K562 (cell line): ENCODE measurements around the gene CEND1. TPM values are rescaled to one million over a fixed set of nuclear protein-coding genes. Genes with fewer than 3 reads are reported as not detected.

Experiments
- ADNP ChIP-seq: fragments of 200-800 bp; sonication (Bioruptor generic); IDR thresholded peaks from 2 replicates; pipeline ENCODE4 v1.6.1; 2016; ENCODE audit warnings: missing genetic modification characterization, missing compliant biosample characterization
- BRCA1 ChIP-seq, 2 experiments: fragments of 450-650 bp in 1 of 2; sonication (generic) in 1 of 2; formaldehyde crosslinking in 1 of 2; IDR thresholded peaks; 2 replicates each; pipeline versions ENCODE4 v1.5.0 to v1.6.1; 2017 to 2020; ENCODE audit warnings: mild to moderate bottlenecking in 1 of 2, missing genetic modification reagents in 1 of 2
- DIDO1 ChIP-seq: fragments of 450-650 bp; IDR thresholded peaks from 2 replicates; pipeline ENCODE4 v1.6.1; 2016; ENCODE audit warnings: low read depth, missing biosample characterization, missing genetic modification characterization
- FOS ChIP-seq: IDR thresholded peaks from 3 replicates; pipeline ENCODE4 v1.6.1; 2011; ENCODE audit not compliant: insufficient read length; ENCODE audit errors: extremely low read depth
- HDAC1 ChIP-seq, 2 experiments: fragments of 450-650 bp; IDR thresholded peaks; 2 replicates each; pipeline ENCODE4 v1.6.1; 2016 to 2017; ENCODE audit warnings: inconsistent platforms in 1 of 2, mild to moderate bottlenecking in 1 of 2, moderate library complexity in 1 of 2
- MTA1 ChIP-seq: fragments of 450-650 bp; IDR thresholded peaks from 2 replicates; pipeline ENCODE4 v1.6.1; 2017; ENCODE audit warnings: borderline replicate concordance
- PRPF4 ChIP-seq: fragments of 200-400 bp; formaldehyde crosslinking; IDR thresholded peaks from one replicate; pipeline ENCODE4 v1.6.1; 2017; ENCODE audit warnings: low read length, low read depth, mild to moderate bottlenecking; ENCODE audit not compliant: insufficient read depth, poor library complexity, severe bottlenecking
- PTBP1 ChIP-seq: fragments of 200-400 bp; formaldehyde crosslinking; IDR thresholded peaks from 2 replicates; pipeline ENCODE4 v1.6.1; 2017; ENCODE audit warnings: low read depth, low read length
- TRIM24 ChIP-seq, 2 experiments: fragments of 450-650 bp; IDR thresholded peaks; 2 replicates each; pipeline ENCODE4 v1.6.1; 2016
- TRIM25 ChIP-seq: fragments of 450-650 bp; IDR thresholded peaks from 2 replicates; pipeline ENCODE4 v1.7.0; 2016; ENCODE audit warnings: borderline replicate concordance
- ZBTB49 ChIP-seq: sonication (generic); formaldehyde crosslinking; IDR thresholded peaks from 2 replicates; pipeline ENCODE4 v1.8.0; 2022; ENCODE audit warnings: missing genetic modification reagents, mild to moderate bottlenecking, borderline replicate concordance
- ZNF239 ChIP-seq: fragments of 250-450 bp; sonication (Bioruptor Pico); IDR thresholded peaks from 2 replicates; pipeline ENCODE4 v1.4.0; 2020; ENCODE audit warnings: mild to moderate bottlenecking
- ZNF384 ChIP-seq: IDR thresholded peaks from 2 replicates; pipeline ENCODE4 v1.6.1; 2012; ENCODE audit warnings: low read depth, low read length, improper control_type of control experiment
- ZNF609 ChIP-seq: sonication (generic); formaldehyde crosslinking; IDR thresholded peaks from 2 replicates; pipeline ENCODE4 v1.8.1; 2023; ENCODE audit warnings: missing genetic modification reagents, mild to moderate bottlenecking, borderline replicate concordance
- polyA plus RNA-seq, 8 experiments: library from polyadenylated mRNA; depleted of rRNA in 4 of 8; stranded (reverse) in 5 of 8; unstranded in 3 of 8; fragments of >200 nt; fragmentation: Nextera tagmentation in 2 of 8; fragmentation: Illumina TruSeq in 1 of 8; extraction: Ambion mirVana in 2 of 8; extraction: Trizol in 1 of 8; gene quantifications; 2 replicates each; pipeline versions ENCODE4 v1.2.1 to v1.2.3, GENCODE V29; 2011 to 2014; ENCODE audit warnings: inconsistent platforms in 1 of 8, missing spikeins in 1 of 8
- total RNA-seq, 7 experiments: library from RNA; depleted of rRNA in 6 of 7; stranded (reverse); fragments of >200 nt in 6 of 7; fragmentation: Illumina TruSeq in 2 of 7; extraction: Trizol in 2 of 7; gene quantifications; 2 replicates each; pipeline versions ENCODE4 v1.2.1 to v1.2.3, GENCODE V29; 2011 to 2021; ENCODE audit warnings: low replicate concordance in 1 of 7
- TF ChIP-seq, protein P1 (sequence below), 2 experiments: IDR thresholded peaks; 2 replicates each; pipeline ENCODE4 v1.6.1; 2012; ENCODE audit warnings: improper control_type of control experiment in 2 of 2, low read depth in 2 of 2, low read length in 2 of 2, borderline replicate concordance in 1 of 2

Gene CEND1
- total and polyA plus RNA-seq, 9 of the 15 experiments (the other 6 are each of a cell fraction or from before 2014, with no cell fraction given): 0.13 to 0.18 (median 0.16) TPM; not detected in 6

DNA sequence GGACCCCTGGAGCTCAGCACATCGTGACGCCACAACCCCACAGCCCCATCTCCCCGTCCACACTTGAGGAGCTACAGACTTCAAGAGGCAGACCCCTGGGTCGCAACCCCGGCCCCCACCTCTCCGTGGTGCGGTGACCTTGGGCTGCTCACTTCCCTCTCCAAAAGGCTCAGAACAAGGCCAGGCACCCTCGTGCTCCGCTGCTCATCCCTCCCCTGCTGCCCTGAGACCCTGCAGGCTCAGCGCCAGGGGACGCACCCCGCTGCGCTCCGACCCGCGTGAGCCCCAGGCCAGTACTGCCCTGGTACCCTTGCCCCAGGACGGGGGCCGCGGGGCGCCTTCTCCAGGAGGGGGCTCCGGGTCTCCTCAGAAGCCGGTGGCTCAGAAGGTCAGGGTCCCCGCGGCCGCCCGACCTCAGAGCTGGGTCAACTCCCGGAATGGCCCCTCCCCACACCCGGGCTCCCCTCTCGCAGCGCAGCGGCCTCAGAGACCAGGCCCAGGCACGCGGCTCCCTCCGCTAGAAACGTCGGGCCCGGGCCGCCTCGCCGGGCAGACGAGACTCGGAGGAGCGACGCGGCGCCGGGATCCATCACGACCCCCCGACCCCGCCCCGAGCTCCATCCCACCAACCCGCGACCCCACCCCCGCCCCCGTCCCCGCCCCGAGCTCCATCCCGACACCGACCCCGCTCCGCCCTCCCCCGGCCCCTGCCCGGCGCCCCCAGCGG, 13.2 kb downstream of the CEND1 start (continued):
- TF ChIP-seq MTA1: no peak
- 0 out of 4 replicates have a peak, but pooled peaks of 1 of the 2 experiments have one; percentile 54 for TF ChIP-seq HDAC1 (IDR thresholded peaks at IDR 0.05)
- no peak for TF ChIP-seq ADNP (tag)
- TF ChIP-seq PTBP1: no peak
- TF ChIP-seq TRIM24 (IDR thresholded peaks at IDR 0.05): no peak
- TF ChIP-seq BRCA1 (IDR thresholded peaks at IDR 0.05): no peak
- TF ChIP-seq BRCA1 (CRISPR knock-in tag; IDR thresholded peaks at IDR 0.05): no peak
- no peak for TF ChIP-seq ZNF384
- no peak for TF ChIP-seq FOS
- TF ChIP-seq ZNF239 (CRISPR knock-in tag): peak; percentile 83
- no peak for TF ChIP-seq ZNF609 (CRISPR knock-in tag)
- no peak for TF ChIP-seq TRIM25
- no peak for TF ChIP-seq ZBTB49
- no peak for TF ChIP-seq PRPF4
- TF ChIP-seq DIDO1 (tag): no peak
- TF ChIP-seq, protein P1, sequence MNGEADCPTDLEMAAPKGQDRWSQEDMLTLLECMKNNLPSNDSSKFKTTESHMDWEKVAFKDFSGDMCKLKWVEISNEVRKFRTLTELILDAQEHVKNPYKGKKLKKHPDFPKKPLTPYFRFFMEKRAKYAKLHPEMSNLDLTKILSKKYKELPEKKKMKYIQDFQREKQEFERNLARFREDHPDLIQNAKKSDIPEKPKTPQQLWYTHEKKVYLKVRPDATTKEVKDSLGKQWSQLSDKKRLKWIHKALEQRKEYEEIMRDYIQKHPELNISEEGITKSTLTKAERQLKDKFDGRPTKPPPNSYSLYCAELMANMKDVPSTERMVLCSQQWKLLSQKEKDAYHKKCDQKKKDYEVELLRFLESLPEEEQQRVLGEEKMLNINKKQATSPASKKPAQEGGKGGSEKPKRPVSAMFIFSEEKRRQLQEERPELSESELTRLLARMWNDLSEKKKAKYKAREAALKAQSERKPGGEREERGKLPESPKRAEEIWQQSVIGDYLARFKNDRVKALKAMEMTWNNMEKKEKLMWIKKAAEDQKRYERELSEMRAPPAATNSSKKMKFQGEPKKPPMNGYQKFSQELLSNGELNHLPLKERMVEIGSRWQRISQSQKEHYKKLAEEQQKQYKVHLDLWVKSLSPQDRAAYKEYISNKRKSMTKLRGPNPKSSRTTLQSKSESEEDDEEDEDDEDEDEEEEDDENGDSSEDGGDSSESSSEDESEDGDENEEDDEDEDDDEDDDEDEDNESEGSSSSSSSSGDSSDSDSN (IDR thresholded peaks at IDR 0.05; ENCODE audit: borderline replicate concordance in 1 of 2, low read depth in 2 of 2, low read length in 2 of 2): peak; percentile 57 to 63; a peak in 1 of 4 replicates
